ENCODE data around the gene NR5A2.

Gene NR5A2

GRCh38 chr1:200049810-200050209 is 22.3 kb downstream of the NR5A2 start:
- no peak for DNase-seq (ENCODE audit: low spot score)
- TF ChIP-seq CTCF (IDR thresholded peaks at IDR 0.05; ENCODE audit: extremely low read depth, missing control alignments): no peak

- DNase-seq (ENCODE audit: low spot score): no peak
- TF ChIP-seq CTCF (IDR thresholded peaks at IDR 0.05; ENCODE audit: extremely low read depth, missing control alignments): no peak
Observed at GRCh38 chr1:200051620-200052019, 24.1 kb downstream of the NR5A2 start.

- TF ChIP-seq CTCF (IDR thresholded peaks at IDR 0.05; ENCODE audit: extremely low read depth, missing control alignments): no peak
- no peak for DNase-seq (ENCODE audit: low spot score)
Observed at GRCh38 chr1:200053091-200053490, 25.6 kb downstream of the NR5A2 start.

GRCh38 chr1:200053646-200054045 is 26.1 kb downstream of the NR5A2 start:
- TF ChIP-seq CTCF (IDR thresholded peaks at IDR 0.05; ENCODE audit: extremely low read depth, missing control alignments): no peak
- DNase-seq (ENCODE audit: low spot score): no peak

- TF ChIP-seq CTCF (IDR thresholded peaks at IDR 0.05; ENCODE audit: extremely low read depth, missing control alignments): no peak
- no peak for DNase-seq (ENCODE audit: low spot score)
Observed at GRCh38 chr1:200058341-200058740, 30.8 kb downstream of the NR5A2 start.

GRCh38 chr1:200062143-200062542 is 34.6 kb downstream of the NR5A2 start:
- DNase-seq (ENCODE audit: low spot score): no peak
- TF ChIP-seq CTCF (IDR thresholded peaks at IDR 0.05; ENCODE audit: extremely low read depth, missing control alignments): no peak

GRCh38 chr1:200072636-200073285 is 45.3 kb downstream of the NR5A2 start:
- peak; percentile 30 for DNase-seq (ENCODE audit: low spot score)
- no peak for TF ChIP-seq CTCF (IDR thresholded peaks at IDR 0.05; ENCODE audit: extremely low read depth, missing control alignments)

All from GM20000 (cell line).